Eye (tissue), 1 donor: ENCODE measurements around the gene NRARP.

Experiments used
- DNase-seq: peaks from one replicate; pipeline ENCODE4 v3.0.0-alpha.2; 2015

The NRARP gene

GRCh38 chr9:137297966-137298365, 4.1 kb downstream of the NRARP start:
- no peak for DNase-seq

DNA sequence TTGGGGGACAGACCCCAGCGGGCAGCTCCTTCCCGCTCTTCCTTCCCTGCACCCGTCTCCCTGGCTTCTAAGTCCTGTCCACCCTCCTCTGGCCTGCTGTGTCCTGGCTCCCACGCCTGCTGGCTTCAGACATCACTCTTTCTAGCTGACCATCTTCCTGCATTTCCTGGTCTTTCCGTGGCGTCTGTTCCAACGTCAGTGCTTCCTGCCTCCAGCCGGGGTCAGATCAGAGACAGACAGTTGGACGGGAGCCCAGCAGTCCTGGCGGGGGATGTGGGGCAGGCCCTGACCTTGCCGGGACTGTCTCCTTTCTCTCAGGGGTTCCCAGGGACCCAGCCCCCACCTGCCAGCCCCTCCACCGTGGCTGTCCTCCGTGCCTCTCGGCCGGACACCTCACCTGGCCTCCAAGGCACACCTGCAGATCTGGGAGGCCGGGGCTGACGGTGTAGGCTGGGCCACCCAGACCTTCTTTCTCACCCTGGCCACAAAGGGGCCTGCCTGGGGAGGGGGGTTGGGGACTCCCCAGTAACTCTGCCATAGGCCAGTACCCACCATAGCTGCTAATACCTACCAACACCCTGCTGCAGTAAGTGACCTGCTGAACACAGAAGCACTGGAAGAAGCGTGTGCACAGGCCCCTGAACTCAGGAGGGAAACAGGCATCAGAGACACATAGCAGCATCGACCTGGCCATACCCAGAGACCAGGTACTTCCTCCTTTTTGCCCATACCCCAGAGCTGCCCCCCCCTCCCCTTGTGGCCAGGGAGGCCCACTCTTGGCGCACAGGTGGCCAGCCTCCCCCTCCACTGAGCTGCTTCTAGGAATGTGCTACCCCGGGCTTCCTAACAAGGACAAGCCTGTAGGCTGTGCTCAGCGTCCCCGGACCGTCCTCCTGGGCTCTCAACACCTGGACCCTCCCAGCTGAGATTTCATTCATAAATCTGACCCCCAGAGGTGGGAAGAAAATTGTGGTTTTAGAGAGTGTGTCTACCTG, 5.1 kb downstream of the NRARP start:
- no peak for DNase-seq

GRCh38 chr9:137295849-137296669, 6.0 kb downstream of the NRARP start:
- DNase-seq: peak; percentile 79

GRCh38 chr9:137295238-137295811, 6.7 kb downstream of the NRARP start:
- DNase-seq: peak; percentile 80

DNA sequence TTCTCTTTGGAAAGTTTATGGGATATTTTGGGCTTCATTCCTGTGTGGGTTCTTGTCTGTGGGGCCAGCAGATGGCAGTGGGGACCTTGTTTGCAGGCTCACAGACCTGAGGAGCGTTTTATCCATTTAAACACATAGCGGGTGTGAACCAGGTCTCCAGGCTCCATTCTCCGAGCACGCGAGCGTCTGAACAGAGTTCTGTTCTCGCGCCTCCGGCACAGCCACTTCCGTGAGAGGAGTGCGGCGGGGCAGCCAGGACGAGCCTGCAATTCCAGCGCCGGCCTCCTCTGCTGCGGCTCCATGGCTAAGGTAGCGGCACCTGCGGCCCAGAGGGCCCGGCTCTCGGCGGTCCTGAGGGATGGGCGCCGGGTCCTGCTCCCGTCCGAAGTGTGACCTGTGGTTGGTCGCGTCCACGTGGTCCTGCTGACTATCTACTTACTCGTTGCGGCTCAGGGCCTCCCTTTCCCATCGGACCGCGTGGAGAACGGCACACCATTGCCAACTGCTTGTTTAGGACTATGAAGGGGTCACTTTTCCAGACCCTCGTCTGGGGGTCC, 7.3 kb downstream of the NRARP start:
- peak; percentile 71 for DNase-seq

DNA sequence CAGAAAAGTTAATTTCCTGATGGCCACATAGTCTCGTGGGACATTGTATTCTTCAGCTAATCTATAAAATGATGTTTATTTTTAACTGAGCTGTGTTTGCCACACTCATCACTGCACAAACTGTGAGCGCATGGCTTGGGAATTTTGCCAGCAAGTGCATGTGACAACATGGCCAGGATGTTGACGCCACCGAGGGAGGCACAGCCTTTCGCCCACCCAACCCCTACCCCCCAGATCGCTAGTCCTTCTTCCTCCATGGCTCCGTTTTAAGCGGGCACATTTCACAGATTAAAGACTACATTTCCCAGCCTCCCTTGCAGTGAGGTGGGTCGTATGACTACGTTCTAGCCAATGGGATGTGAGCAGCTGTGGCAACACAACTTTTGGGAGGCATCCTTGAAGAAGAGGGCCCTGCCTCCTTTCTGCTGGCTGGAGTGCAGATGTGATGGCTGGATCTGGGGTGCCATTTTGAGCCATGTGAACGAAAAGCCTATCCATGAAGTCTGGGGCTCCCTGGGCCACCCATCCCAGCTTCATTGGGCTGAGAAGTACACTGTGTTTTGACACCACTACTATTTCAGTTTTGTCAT, 7.9 kb downstream of the NRARP start:
- DNase-seq: peak; percentile 52

DNA sequence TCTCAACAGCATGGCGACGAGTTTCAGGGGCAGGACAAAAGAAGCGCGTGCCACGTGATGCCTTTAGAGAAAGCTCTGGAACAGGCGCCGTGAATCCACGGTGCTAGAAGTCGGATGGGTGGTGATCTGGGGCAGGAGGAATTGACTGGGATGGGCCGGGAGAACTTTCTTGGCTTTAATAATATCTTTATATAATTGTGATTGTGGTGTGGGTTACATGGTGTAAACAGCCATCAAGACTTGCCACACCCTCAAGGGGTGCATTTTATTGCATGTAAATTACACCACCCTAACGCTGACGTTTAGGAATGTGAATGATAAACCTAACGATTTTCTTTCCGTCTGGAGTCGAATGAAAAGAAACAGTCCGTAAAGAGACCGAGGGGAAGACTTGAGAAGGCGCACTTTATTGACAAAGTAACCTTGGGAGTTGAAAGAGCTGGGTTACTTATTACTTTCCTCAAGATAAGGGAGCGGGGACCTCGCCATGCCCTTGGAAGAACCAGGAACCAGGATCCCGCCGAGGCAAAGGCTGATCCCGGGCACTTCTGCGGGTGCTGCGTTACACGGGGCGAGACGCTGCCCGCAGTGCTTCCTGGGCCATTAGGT, 8.5 kb downstream of the NRARP start:
- no peak for DNase-seq

GRCh38 chr9:137293094-137293481, 9.0 kb downstream of the NRARP start:
- DNase-seq: no peak

GRCh38 chr9:137286975-137287383, 15.1 kb downstream of the NRARP start:
- DNase-seq: peak; percentile 62

DNA sequence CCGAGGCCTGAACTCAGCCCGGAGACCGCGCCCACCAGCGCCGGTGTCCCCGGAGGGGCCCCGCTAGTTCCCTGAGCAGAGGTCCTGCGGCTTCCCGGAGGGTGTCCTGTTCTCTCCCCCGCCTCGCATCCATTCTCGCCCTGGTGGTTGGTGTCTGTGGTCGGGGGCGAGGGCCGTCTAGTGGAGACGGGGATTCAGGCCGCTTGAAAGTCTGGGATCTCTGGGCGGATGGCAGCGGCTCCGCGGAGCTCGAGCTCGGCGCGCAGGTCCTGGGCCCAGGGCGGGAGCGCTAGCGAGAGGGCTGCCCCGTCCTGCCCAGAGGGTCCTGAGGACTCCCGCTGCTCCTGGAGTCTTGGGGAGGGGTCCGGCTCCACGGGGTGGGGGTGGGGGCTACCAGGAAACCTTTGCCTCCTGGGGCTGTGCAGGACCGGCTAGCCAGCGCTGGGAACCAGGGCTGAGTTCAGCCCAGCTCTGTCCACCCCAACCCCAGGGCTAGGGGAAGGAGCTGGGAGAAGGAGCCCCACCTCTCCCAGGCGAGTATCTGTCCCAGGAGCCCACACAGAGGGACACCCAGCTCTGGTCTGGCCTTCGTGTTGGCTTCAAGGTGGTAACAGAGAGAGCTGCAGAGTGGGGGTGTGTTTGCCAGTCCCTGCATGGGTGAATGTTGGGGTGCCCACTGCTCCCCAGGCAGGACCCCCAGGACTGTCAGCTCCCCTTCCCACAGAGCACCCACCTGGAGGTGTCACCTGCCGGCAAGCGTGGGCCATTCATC, 20.5 kb downstream of the NRARP start:
- DNase-seq: peak; percentile 67

GRCh38 chr9:137280474-137281344, 21.4 kb downstream of the NRARP start:
- peak; percentile 55 for DNase-seq

DNA sequence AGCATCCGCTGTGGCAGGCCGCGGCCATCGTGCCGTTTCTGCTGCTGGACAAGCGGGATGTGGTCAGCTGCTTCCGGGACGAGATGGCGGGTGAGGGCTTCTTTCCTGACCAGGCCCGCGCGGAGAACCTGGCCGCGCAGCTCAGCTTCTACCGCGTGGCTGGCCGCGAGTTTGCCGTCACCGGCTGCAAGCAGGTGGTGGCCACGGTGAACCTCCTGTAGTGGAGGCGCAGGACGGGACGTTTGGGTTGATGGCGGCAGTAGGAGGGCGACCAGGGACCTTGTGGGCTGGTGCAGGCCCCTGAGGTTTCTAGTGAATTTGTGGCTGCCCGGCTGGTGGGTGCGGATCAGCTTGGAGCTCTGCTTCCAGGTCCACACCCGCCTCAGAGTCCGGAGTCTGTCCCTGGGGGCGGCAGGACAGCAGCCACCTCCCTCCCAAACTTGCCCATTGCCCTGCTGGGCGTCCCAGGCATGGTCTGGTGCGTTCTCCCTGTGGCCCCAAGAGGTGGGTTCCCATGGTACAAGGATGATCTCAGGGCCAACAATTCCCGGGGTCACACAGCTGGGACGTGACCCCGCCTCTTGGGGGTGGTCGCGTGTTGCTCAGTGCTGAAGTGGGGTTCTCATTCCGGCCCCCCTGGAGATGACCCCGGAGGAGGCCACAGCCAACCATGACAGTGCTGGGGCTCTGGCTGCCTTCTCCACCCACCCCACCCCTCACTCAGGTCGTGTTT, 22.2 kb downstream of the NRARP start:
- DNase-seq: no peak

- DNase-seq: no peak
Measured at GRCh38 chr9:137278721-137279711, 23.1 kb downstream of the NRARP start.

- peak; percentile 42 for DNase-seq
Measured at GRCh38 chr9:137278061-137278701, 23.9 kb downstream of the NRARP start.

- DNase-seq: peak; percentile 59
Measured at GRCh38 chr9:137277329-137278041, 24.6 kb downstream of the NRARP start, which contains the start of gene TOR4A. TOR4A (plus strand) TSS chr9:137277726; CDS start chr9:137278690, 964 bp downstream.

- peak; percentile 78 for DNase-seq
Measured at GRCh38 chr9:137276473-137277328, 25.4 kb downstream of the NRARP start.
